HK-2 (cell line): ENCODE data around the gene OXGR1.
"Not testable (repeated sequence)": the region's sequence is repeated elsewhere in the genome, so short reads cannot be mapped to it uniquely, and the experiment has no call there.

Source experiments
- DNase-seq: peaks from one replicate; pipeline ENCODE4 v3.0.0-alpha.2; 2018; ENCODE audit not compliant: unreplicated experiment

OXGR1 gene

GRCh38 chr13:96994017-96994857 lies at the start of gene OXGR1:
Gene OXGR1 (minus strand): TSS chr13:96994476. CDS start chr13:96987759, 6,717 bp downstream.
- DNase-seq: no peak

DNA sequence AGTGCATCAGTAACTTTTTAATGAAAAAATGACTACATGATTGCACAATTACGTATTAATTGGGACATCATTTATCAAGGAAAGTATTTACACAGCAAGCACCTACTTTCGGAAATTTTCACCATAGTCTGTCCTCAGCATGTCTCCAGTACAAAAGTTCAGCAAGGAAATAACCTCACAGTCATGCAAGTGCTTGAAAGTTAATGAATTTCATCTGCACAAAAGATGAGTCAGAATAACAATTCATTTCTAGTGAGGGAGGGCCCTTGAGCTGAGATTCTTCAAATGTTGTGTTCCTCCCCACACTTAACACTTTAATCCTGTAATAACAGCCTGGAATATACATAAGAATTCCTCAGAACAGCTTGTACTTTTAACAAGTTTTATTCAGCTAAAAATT lies 49.0 kb upstream of the OXGR1 start:
- no peak for DNase-seq

DNA sequence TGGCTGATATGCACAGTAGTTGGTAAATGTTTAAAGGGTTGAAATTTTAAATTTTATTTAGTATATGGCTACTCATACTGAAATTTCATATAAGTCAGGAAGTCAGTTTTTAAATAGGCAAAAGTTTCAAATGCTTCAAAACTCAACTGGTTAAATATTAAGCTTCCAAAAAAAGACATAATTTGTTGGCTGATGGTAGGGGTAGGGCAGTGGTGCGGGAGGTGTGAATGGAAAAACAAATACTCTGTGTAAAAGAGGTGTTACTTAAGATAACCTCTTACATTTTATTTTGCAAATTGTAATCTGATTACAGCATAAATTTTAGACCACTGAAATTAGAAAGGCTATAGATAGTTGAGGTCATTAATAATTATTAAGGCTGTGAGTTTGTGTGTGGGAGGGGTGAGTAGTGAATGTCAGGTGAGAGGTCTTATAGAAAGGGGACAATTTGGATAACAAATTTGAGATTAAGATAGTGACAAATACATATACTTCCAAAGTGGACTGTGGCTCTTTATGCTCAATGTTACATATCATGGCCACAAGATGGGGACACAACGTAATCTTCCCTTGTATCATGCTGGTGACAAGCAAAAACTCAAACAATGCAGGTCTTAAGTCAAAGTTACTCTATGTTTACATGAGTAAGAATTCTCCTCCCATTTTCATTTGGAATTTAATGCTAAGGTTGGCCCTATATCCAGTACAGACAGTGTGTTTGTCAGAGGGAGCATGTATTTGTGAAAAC lies 36.6 kb upstream of the OXGR1 start:
- DNase-seq: no peak

- peak; percentile 38 for DNase-seq
These were observed 34.4 kb upstream of the OXGR1 start for GRCh38 chr13:97028441-97029299.

DNA sequence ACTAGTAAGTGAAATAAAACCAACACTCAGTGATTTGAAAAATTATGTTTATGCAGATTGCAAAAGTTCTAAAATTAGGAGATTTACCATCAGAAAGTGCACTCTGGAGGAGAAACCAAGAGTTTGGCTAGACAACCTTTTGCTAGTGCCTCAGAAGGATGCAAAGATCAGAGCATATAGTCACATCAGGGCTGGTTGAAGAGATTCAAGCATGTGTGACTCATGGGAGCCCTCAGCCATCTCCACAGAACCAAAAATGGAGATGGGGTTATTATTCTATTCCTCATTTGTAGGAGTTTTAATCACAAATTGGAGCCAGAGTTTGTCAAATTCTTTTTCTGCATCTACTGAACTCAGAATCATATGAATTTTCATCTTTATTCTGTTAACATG lies 32.9 kb upstream of the OXGR1 start:
- DNase-seq: no peak

DNA sequence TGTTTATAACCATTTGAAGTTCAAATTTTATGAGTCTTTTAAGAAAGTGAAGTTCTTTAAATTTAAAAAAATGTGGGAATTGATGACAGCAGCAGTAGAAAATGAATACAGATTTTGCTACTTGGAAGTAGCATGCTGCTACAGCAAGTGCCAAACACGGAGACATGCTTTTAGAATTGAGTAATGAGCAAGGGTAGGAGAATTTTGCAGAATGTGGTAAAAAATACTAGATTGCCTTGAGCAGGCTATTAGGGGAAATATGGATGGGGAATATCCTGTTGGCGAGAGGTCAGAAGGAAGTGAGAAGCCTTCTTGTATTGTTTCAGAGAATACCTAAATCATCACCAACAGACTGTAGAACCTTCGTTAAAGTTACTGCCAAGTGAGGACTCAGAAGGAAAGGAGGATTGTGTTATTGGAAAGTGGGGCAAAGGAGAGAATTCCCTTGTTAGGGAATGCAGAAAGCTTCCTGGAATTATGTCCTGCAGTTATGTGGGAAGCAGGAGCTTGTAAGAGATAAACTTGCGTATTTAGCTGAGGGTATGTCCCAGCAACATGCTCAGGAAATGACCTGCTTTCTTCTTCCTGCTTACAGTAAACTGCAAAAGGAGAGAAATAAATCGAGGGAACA lies 32.4 kb upstream of the OXGR1 start:
- no peak for DNase-seq

DNA sequence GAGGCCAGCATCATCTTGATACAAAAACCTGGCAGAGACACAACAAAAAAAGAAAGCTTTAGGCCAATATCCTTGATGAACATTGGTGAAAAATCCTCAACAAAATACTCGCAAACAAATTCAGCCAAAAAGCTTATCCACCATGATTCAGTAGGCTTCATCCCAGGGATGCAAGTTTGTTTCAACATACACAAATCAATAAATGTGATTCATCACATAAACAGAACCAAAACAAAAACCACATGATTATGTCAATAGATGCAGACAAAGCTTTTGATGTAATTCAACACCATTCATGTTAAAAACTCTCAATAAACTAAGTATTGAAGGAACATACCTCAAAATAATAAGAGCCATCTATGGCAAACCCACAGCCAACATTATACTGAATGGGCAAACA lies 29.5 kb upstream of the OXGR1 start:
- not testable (repeated sequence) for DNase-seq

DNA sequence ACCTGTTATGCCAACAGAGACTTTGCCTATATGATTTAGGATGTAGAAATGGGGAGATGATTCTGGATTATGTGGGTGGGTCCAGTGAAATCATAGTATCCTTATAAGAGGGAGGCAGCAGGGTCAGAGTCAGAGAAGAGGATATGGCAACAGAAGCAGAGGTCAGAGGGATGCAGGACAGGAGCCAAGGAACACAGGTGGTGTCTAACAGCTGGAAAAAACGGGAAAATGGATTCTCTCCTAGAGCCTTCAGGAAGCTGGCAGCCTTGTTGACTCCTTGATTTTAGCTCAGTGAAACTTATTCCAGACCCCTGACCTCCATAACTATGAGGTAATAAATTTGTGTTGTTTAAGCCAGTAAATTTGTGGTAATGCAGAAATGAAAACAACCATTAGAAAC lies 28.8 kb upstream of the OXGR1 start:
- DNase-seq: no peak

GRCh38 chr13:97021241-97021640 lies 27.0 kb upstream of the OXGR1 start:
- DNase-seq: no peak

DNA sequence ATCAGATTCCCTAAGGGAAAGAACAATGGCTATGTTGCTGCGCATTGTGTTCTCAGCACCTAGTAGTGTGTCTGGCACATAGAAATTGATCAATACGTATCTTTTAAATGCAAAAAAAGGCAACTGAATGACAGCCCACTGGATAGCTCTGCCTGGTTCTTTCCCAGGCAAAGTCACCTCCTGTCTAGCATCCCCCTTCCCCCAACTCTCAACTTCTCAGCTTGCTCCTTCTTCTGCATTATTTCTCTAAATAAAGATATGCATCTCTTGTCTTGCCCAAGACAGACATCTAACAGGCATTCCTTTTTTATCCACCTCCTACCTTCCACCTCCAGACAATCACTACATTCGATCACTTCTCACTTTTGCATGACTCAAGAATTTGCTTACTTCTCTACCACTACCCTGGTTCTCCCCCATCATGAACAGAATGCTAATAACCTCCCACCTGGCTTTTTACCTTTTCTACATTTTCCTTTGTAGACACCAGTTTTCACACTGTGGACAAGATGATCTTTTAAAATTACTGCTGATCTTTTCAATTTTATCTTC lies 26.5 kb upstream of the OXGR1 start:
- no peak for DNase-seq

GRCh38 chr13:97020194-97020593 lies 25.9 kb upstream of the OXGR1 start:
- DNase-seq: no peak

- DNase-seq: no peak
These were observed 25.0 kb upstream of the OXGR1 start for GRCh38 chr13:97019236-97019635.

- DNase-seq: no peak
These were observed 23.9 kb upstream of the OXGR1 start for GRCh38 chr13:97018029-97018819.

DNA sequence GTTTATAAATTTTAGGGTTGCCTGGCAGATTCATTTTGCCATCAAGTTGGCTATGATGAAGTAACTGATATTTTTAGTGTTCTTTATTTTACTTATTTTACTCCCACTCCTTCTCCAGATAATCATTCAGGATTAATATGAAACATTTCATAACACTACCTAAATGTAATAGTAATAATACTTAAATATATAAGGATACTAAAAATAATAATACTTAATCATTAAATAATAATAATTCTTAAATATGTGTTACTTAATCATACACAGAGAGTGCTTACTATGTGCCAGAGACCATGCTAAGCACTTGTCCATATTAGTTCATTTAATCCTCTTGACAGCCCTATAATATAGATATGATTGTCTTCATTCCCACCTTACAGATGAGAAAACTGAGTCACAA lies 23.0 kb upstream of the OXGR1 start:
- DNase-seq: no peak

DNA sequence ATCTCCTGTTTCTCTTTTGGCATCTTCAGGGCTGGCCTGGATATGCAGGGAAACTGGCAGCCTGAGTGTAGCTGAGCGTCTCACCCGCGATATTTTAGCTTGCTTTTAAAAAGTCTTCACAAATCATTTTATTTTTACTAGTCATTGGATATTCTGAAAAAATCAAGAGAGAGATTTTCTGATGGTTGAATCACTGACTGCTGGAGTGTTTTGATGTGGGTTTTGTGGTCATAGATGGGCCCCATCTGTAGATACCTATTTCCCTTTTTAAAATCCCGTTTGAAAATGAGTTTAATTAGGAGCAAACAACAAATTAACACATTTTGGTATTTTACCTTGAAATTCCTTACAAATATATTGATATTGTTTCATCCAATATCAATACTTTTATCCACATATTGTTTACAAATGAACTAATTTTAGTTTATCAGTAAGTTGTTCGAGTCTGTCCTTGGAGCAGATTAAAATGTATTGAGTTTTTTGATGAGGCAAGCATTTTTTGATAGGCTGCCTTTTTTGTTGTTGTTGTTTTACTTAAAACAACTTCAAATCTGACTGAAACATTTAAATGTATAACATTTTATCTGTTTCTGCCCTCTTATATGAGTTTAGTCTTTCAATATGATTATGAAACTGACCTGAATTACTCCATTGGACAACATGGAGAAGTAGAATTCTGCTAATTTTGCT lies 21.5 kb upstream of the OXGR1 start:
- no peak for DNase-seq

DNA sequence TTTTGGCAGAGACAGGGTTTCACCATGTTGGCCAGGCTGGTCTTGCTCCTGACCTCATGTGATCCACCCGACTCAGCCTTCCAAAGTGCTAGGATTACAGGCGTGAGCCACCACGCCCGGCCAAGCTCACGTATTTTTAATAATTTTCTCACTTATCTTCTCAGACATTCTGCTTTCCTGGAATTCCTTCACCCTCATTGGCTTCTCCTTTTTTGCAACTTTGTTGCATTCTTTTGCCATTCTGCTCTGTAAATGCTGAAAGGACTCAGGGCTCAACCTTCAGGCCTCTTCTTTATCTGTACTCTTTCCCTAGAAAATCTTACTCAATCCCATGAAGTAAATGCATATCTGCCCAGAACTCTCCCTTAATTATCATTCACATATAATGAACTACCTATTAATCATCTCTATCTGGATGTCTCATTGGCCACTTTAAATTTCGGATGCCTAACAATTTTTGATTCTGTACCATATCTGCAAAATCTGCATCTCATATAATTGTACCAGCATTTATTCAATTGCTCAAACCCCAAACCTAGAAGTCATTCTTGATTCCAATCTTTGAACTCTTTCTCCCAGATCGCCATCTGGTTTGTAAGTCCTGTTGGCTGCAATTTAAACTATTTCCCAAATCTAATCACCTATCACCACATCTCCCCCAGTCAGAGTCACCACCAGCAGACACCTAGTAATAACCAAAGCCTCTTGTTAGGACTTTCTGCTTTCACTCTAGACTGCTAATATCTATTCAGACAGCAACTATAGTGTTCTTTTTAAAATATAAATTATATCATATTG lies 18.2 kb upstream of the OXGR1 start:
- no peak for DNase-seq

GRCh38 chr13:97011446-97012131 lies 17.3 kb upstream of the OXGR1 start:
- DNase-seq: no peak

DNA sequence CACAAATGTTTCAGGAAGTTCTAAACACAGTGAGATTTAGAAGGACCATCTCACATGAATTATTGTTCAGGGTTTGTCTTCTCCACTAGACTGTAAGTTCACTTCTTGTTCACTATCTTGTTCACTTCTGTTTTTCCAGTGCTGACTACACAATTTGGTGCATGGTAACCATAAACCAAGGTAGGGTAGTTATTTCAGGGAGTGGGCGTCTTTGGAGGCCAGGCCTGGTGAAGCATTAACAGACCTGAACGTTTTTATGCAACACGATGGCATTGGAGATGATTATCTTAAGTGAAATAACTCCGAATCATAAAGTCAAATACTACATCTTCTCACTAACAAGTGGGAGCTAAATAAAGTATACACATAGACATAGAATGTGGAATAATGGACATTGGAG lies 14.4 kb upstream of the OXGR1 start:
- DNase-seq: no peak
